ENCODE results near the gene BMPER.

- TF ChIP-seq CTCF (IDR thresholded peaks at IDR 0.05): no peak
- no peak for TF ChIP-seq POLR2A (IDR thresholded peaks at IDR 0.05)
Observed at GRCh38 chr7:34190299-34190698, 285.0 kb downstream of the BMPER start.

Data from uterus (tissue), 2 donors.